ENCODE data around the gene TRIML1.
"Not testable (repeated sequence)": the region's sequence is repeated elsewhere in the genome, so short reads cannot be mapped to it uniquely, and the experiment has no call there.

TRIML1 gene

DNA sequence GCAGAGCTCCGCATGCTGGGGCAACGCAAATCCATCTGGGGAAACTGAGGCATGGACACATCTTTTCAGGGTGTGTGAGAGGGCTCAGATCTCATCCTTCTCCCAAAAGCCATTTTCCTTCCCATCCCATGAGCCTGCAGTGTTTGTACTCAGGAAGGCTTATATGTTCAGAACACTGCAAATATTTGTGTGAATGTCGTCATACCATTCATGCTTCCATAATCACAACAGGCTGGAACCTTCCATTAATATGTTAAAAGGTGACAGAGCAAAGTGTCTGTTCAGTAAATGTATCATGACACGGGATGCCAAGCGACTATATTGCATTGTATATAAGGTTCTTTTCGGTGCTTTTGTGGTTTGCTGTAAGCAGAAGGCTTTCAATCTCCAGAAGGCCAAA lies 8.5 kb downstream of the TRIML1 start:
- FAIRE-seq (no peak), DNase-seq (ENCODE audit: insufficient read length, low spot score) (no peak)

DNA sequence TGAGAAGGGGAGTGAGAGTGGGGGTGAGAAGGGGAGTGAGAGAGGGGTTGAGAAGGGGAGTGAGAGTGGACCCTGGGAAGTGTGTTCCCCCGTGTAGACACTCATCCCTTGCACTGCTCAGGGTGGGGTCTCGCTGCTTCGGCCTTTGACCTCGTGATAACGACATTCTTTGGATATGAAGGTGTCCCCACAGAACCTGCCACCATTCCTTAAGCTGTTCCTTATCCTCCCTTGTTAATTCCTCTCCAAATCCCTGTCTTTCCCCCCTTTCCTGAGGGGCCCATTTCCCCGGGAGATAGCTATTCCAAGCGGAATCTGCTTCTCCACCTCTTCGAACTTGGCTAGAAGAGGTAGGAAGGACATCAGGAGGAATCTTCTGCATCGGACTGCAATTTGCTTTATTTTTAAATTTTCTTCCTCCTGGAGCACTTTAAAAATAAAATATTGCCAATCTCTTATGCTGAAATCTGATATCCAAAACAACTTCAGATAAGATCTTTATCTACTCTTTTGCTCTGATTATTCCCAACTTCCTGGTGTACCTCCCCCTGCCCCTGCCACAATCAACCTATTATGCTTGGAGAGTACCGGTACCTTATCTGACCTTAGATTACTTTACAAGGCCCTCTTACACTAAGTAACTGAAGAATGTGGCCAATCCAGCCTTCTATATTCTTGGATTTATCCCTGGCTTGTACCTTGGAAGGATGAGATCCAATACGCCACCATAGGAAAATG lies 15.6 kb downstream of the TRIML1 start:
- FAIRE-seq (no peak), DNase-seq (ENCODE audit: insufficient read length, low spot score) (no peak)

DNA sequence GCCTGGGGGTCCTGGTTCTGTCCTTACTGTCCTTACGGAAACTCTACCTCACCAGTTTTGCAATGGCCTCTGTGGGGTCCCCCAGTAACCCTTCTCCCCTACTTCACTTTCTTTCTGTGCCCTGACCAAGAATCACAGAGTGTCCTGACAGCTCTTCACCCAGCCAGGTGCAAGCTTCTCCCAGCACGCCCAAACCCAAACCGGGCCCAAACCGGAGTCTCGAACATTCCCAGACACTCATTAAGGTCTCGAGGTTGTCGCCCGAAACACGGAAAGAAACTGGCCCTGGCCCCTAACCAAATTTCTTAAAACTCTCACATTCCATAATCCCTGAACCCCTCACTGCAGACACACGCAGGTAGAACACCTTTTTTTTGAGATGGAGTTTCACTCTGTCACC lies 19.1 kb downstream of the TRIML1 start:
- FAIRE-seq: no peak
- DNase-seq (ENCODE audit: insufficient read length, low spot score): no peak

DNA sequence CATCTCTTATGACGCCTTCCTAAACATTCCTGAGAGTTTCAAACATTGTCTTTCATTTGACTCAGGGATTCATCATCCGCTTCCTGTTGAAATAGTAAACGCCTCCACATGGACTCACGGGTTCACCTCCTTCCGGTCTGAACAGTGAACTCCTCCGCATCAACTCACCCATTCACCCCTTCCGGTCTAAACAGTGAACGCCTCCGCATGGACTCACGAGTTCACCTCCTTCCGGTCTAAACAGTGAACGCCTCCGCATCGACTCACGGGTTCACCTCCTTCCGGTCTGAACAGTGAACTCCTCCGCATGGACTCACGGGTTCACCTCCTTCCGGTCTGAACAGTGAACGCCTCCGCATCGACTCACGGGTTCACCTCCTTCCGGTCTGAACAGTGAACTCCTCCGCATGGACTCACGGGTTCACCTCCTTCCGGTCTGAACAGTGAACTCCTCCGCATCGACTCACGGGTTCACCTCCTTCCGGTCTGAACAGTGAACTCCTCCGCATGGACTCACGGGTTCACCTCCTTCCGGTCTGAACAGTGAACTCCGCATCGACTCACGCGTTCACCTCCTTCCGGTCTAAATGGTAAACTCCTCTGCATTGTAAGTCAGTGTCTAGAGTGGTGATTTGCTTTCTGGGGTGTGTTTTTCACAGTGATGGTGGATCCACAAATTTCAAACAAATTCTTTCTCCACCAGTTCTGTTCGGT lies 20.4 kb downstream of the TRIML1 start:
- FAIRE-seq; DNase-seq (ENCODE audit: insufficient read length, low spot score): not testable (repeated sequence)

DNA sequence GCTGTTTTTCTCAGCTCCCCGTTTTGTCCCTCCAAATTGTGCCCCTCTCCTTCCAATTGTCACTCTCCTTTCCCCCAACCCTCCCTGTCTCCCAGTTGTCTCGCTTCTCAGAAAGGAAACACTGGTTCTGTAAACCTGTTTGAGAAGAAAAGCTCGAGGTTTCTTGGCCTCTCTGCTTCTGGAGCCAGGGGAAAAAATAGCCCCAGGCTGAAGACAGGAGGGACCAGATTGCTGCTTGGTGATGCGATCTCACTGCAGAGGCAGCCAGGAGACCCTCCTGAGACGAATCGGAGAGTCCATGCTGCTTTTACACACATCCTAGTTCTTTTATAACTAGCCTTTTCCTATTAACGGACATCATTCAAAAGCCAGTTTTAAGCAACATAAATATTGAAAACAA lies 21.2 kb downstream of the TRIML1 start:
- no peak for DNase-seq (ENCODE audit: insufficient read length, low spot score)
- FAIRE-seq: no peak

DNA sequence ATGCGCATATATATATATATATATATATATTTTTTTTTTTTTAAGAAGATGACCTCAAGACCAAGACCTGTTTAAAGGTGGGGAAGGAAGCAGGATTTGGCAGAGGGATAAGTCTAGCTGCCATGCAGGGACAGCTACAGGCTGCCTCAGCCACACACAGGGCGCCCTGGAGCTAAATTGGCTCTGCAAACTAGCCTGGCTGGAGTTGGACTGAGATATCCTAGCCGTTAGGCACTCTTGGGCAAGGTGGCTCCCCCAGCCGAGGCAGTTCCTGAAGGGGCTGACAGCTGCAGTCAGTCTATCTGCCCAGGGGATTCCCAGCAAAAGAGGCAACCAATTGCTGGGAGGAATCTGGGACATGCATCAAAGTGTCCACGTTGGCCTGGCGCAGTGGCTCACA lies 21.9 kb downstream of the TRIML1 start:
- FAIRE-seq: no peak
- no peak for DNase-seq (ENCODE audit: insufficient read length, low spot score)

DNA sequence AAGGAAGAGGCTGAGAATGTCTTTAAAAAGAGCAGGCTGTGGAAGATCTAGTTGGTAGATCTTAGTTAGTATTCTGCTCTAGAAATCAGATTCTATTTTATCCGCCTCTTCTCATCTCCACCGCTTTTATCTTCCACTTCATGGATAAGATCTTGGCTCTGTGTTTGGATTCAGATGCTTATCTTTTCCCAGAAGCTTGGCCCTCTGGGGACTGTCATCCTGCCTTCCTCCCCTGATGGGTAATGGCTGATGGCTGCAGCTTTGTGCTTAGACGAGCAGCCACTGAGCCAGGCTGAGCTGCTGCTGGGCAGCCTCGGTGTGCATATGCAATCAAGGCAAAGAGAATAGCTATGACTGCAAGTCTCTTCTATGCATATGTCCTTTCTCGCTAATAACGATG lies 23.5 kb downstream of the TRIML1 start:
- FAIRE-seq (no peak), DNase-seq (ENCODE audit: insufficient read length, low spot score) (no peak)

DNA sequence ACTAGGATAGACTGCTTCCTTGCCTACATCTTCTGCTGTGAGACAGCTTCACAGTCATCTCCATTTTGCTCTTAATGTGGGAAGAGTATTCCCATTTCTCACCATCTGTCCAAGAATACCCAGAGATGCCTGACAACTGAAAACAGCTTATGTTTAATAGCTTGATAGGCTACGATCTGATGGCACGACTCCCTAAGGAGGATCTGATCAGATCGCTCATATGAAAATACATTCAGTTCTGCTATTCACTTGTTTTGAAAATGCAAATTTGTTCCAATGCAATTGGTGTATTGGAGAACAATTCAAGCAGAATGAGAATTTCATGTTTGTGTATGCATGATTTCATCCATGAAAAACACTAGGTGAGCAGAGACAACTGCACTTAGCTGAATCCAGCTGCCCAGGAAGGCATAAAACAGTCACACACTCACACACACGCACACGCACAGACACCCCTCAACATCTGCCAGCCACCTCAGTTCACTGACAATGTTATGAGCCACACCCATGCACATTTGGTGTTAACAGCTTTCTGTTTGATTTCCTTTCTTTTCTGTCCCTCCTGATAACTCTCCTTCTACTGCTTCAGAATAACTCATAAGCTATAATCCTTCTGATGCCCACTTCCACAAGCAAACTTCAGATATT lies 29.6 kb downstream of the TRIML1 start:
- DNase-seq (ENCODE audit: insufficient read length, low spot score): no peak
- no peak for FAIRE-seq

DNA sequence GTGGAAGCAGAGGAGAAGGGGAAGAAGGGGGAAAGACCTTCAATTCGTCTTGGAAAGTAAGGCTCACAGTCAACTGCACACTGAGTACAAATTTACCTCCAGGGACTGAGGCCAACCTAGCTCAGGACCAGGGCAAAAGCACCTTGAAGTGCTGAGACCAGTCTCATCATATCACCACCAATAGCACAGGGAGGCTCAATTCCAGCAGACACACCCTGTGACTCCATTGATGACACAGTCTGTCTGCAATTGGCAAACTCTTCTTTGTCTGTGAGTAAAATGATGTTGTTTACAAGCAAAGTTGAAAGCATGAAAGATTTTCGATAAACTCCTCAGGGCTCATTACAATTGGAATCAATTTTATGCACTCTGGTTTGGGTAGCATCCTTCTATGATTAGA lies 32.3 kb downstream of the TRIML1 start:
- FAIRE-seq: no peak
- no peak for DNase-seq (ENCODE audit: insufficient read length, low spot score)

DNA sequence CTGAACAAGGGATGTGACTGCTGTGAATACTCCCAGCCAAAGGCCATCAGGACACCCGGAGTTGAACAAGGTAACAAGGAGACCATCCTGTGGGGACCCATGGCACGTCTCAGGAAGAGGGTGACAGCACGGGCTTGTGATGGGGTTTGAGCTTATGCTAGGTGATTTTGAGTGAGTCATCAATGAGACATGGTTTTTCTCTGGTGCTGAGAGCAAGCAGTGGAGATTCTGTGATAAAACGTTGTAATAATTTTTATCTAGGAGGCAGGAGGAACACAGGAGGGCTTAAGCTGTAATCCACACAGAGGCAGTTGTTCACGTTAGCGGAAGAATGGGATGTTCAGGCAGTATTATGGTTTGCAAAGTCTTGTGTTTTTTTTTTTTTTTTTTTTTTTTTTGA lies 36.0 kb downstream of the TRIML1 start:
- FAIRE-seq (no peak), DNase-seq (ENCODE audit: insufficient read length, low spot score) (no peak)

DNA sequence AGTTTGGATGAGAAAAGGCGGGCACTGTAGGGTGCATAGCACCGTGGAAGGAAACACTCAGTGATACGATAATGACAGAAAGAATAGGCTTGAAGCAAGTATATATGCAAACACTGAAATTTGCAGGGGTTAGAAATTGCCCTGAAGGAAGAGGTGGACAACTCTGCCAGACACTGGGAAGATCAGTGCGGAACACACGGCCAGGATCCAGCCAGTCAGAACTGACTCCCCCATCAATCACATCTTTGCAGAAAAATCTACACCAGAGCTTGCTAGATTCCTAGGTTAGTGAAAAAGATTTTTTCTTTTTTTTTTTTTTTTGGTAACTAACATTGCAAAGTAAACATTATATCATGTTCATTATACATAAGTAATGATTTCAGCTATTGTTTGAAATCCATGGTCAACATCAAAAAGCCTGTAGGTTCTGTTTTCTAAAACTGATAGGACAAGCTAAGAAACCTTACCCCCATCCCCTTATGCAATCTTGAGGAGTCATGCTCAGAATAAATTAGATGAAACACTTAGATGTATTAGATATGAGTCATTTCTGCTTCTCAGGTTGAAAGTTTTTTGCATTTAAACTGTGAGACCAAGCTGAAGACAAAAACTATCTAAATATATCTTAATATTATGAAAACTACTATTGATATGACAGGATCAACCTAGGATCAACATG lies 38.9 kb downstream of the TRIML1 start:
- DNase-seq (ENCODE audit: insufficient read length, low spot score) (no peak), FAIRE-seq (no peak)

DNA sequence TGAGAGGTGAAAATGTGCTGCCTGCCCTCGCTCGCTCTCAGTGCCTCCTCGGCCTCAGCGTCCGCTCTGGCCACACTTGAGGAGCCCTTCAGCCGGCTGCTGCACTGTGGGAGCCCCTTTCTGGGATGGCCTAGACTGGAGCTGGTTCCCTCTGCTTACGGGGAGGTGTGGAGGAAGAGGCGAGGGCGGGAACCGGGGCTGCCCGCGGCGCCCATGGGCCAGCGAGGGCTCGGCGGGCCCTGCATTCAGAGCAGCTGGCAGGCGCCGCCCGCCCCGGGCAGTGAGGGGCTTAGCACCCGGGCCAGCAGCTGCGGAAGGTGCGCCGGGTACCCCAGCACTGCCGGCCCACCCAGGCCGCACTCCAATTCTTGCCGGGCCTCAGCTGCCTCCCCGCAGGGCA lies 39.6 kb downstream of the TRIML1 start:
- no peak for DNase-seq (ENCODE audit: insufficient read length, low spot score)
- no peak for FAIRE-seq

DNA sequence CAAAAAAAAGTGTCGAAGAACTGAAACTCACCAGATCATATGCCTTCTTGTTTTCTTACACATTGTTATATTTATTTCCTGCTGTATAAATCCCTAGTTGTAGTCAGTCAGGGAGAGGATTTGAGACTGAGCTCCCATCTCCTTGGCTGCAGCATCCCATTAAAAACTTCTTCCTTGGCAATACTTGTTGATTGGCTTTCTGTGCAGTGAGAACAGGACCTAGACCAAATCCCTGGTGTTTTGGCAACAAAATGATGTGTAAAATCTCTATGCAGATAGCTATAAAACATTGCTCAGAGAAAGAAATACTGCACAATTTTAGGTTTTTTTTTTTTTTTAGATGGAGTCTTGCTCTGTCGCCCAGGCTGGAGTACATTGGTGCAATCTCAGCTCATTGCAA lies 47.9 kb downstream of the TRIML1 start:
- FAIRE-seq (no peak), DNase-seq (ENCODE audit: insufficient read length, low spot score) (no peak)

DNA sequence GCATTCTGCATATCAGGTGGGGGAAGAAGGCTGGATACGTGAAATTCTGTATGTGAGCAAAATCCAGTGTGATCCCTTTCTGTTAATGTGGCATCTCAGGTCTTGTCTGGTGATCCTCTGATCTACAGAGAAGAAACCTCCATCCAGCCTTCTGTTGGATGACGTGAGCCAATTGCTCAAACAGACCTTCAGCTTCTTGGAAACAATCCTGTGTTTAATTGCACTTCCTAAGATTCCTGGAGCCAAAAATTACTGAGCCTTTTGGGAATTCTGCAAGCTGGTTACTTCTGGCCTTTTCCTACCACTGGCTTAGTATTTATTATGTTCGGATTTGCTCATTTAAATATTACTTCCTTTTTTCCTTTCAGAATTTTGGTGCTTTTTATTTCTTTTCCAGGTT lies 51.2 kb downstream of the TRIML1 start:
- DNase-seq (ENCODE audit: insufficient read length, low spot score): no peak
- FAIRE-seq: no peak

DNA sequence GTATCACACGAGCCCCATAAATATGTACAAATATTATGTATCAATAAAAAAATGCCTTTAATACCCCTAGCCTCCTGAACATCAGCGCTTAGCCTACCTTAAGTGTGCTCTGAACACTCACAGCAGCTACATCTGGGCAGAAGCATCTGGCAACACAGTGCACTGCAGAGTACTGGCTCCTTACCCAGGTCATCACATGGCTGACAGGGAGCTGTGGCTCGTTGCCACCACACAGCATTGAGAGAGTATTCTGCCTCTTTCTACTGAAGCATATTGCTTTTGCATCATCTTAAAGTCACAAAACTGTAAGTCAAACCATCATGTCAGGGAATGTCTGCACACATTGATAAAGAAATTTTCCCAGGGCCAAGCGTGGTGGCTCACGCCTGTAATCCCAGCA lies 55.2 kb downstream of the TRIML1 start:
- no peak for FAIRE-seq

DNA sequence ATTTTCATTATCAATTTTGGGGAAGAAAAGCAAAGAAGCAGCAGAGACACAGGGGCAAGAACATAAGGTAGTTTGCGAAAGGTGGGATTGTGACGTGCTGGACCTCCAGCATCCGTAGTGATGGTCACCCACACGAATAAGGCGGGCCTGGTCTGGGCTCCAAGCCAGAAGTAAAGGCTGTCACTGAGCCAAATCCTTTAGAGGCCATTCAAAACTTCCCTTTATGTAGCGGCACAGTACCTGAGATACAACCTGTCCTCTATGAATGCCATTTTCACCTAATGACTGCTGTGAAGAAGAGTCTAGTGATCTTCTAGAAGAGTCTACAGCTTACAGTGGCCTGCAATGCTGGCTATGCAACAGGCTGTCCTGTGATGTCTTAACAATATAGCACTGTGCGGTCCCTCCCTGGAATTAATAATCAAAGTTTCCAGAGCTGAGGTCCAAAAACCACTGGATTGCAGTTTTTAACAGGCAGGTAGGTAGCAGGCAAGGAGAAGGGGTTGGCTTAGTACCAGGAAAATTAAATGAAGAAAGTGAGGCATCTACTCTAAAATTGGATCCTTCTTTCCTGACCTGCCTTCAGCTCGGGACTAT lies 56.2 kb downstream of the TRIML1 start:
- FAIRE-seq (no peak), DNase-seq (ENCODE audit: insufficient read length, low spot score) (no peak)

More for the DNA sequence above, 55.2 kb downstream of the TRIML1 start:
- no peak for DNase-seq (ENCODE audit: insufficient read length, low spot score)

DNA sequence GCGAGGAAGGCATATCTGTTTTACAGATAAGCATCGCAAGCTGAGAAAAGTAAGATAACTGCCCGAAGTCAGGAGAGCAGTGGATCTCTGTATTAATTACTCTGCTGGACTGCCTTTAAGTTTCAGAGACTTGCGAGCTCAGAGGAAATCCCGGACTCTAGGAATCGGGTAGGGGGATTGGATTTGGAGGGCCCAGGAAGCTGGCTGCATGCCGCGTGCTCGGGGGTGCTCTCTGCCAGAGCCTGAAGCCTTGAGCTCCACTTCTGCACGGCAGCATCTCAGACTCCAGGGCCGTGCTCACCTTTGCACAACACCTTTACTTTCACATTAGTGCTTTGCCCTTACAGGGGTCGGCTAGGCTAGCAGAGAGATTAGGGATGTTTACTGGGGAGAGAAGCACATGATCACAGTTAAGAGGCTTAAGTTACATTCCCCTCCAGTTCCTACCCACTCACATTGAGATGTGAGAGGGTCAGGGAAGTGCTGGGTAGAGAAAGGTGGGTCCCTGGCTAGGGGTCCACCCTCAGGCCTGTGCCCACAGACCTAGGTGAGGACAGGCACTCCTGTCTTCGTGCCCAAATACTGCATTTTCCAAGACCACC lies 57.0 kb downstream of the TRIML1 start:
- no peak for FAIRE-seq
- DNase-seq (ENCODE audit: insufficient read length, low spot score): no peak

Data from GM19239 (cell line).